ENCODE measurements around the gene LSM3.
"Not testable (repeated sequence)": the region's sequence is repeated elsewhere in the genome, so short reads cannot be mapped to it uniquely, and the experiment has no call there.

The LSM3 gene

GRCh38 chr3:14222457-14222856, 43.8 kb downstream of the LSM3 start:
- DNase-seq (ENCODE audit: low read depth): no peak

DNA sequence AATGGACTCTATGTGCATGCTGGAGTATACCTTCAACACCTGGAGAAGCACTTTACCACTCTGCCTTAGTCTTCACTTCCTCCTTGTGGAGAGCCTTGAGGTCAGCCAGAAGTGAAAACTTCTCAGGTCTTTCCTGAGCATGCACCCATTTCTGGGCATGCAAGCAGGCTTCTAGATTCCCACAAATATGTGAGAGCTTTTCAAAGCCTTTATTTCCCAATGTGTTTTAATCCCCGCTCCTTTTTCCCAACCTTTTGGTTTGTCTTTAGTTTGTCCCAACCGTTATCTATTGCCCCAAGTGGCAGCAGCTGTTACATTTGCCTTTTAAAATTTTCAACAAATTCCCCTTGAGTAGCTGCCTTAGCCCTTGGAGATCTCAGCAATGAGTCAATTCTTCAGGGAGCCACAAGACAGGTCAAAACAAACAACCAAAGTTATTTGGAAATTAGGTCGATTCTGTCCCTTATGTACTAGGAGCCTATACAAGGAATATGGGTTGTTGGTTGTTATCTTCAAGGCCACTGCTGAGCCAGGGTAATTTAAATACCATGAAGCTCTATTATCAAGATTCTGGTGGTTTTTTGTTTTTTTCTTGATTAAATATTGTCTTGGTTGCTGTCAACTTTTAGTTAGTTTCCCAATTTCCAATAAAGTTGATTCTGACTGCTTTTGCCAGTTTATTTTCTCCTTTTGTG, 44.4 kb downstream of the LSM3 start:
- DNase-seq (ENCODE audit: low read depth): peak; percentile 64

GRCh38 chr3:14223595-14223994, 45.0 kb downstream of the LSM3 start:
- no peak for DNase-seq (ENCODE audit: low read depth)

DNA sequence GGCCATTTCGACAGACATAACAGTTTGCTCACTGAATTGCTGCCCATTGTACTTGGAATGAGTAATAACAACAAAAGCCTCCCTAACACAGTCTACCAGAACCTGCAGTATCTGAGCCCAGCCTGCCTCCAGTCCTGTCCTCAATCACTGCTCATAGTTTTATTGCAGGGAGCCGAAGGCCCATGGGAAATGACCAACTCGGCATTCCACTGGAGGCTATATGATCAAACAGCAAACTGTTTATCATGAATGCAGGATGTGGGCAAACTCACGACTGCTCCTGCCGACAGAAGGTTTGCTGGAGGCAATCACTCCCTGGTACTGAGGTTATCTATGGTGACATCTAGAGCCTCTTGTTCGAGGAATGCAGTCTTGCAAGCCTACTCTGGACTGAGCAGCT, 46.3 kb downstream of the LSM3 start:
- DNase-seq (ENCODE audit: low read depth): peak; percentile 46

GRCh38 chr3:14225421-14225820, 46.8 kb downstream of the LSM3 start:
- DNase-seq (ENCODE audit: low read depth): no peak

GRCh38 chr3:14226351-14226750, 47.7 kb downstream of the LSM3 start:
- DNase-seq (ENCODE audit: low read depth): not testable (repeated sequence)

- DNase-seq (ENCODE audit: low read depth): no peak
These were observed 49.2 kb downstream of the LSM3 start for GRCh38 chr3:14227856-14228255.

GRCh38 chr3:14228681-14229470, 50.3 kb downstream of the LSM3 start:
- no peak for DNase-seq (ENCODE audit: low read depth)

DNA sequence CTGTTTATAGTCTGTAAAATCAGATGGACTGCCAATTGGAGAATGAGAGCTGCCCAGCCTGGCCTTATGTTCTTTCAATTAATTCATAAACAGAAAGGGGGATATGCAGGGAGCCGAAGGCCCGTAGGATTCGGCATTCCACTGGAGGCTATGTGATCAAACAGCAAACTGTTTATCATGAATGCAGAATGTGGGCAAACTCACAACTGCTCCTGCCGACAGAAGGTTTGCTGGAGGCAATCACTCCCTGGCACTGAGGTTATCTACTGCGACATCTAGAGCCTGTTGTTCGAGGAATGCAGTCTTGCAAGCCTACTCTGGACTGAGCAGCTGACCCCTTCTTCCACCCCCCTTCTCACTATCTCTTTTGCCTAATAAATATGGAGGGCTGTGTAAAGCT, 51.1 kb downstream of the LSM3 start:
- not testable (repeated sequence) for DNase-seq (ENCODE audit: low read depth)

GRCh38 chr3:14230729-14231128, 52.1 kb downstream of the LSM3 start:
- DNase-seq (ENCODE audit: low read depth): no peak

DNA sequence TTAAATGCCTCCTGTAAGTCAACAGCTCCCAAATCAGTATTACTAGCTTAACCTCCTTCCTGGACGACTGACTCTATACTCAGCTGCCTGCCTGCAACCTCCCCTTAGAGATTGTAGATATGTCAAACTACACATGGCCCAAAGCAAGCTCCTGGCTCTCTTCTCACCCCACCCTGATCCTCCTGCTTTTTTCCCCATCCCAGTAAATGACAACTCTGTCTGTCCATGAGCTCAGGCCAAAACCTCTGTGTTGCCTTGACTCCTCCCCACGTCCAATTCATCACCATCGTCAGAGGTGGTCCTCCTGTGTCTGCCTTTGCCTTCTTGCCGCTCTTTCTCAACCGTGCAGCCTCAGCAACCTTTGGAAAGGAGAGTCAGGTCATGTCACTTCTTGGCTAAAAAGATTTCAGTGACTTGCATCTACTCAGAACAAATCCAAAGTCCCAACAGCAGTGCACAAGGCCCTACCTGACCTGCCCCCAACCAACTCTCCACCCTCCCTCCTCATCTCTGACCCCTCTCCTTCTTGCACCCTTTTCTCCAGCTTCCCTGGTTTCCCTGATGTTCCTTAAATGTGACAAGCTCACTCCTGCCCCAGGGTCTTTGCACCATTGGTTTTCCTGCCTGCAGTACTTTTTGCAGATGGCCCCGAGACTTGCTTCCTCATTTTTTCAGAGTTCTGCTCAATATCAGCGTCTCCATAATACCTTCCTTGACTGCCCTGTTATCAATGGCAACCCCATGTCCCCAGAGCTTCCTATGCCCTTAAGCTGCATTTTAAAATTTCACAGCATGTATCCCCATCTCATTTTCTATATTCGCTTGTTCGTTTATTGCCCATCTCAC, 52.8 kb downstream of the LSM3 start:
- DNase-seq (ENCODE audit: low read depth): no peak

- no peak for DNase-seq (ENCODE audit: low read depth)
These were observed 53.4 kb downstream of the LSM3 start for GRCh38 chr3:14231998-14232501.

DNA sequence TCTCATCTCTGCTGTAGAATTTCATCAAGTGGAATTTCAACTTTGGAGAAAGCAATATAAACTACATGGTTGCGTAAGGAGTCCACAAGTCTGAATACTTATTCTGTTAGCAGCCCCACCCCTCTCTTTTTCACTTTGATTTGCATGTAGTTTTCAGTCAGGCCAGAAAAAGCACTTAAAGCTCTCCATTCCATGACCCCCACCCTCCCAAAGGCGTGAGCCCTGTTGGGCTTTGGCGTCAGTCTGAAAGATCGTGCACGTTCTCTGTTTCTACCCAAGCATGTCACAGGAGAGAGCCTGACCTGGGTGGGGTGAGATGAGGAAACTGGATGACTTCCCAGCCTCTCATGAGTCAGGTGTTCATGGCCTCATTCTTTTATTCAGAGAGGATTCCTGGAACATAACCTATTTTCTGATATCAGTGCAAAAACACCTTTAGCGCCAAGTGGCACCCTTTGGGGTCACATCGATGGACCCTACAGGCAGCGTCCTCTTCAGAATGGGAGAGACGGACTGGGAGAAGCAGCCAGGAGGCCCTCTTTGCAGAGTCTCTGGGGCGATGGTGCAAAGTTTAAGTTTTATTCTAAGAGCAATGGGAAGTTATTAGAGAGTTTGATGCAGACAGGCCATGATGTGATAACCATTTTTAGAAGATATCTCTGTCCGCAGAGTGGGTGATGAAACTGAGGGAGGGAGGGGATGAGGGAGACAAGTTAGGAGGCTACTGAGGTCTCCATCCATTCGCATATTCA, 55.8 kb downstream of the LSM3 start:
- DNase-seq (ENCODE audit: low read depth): no peak

DNA sequence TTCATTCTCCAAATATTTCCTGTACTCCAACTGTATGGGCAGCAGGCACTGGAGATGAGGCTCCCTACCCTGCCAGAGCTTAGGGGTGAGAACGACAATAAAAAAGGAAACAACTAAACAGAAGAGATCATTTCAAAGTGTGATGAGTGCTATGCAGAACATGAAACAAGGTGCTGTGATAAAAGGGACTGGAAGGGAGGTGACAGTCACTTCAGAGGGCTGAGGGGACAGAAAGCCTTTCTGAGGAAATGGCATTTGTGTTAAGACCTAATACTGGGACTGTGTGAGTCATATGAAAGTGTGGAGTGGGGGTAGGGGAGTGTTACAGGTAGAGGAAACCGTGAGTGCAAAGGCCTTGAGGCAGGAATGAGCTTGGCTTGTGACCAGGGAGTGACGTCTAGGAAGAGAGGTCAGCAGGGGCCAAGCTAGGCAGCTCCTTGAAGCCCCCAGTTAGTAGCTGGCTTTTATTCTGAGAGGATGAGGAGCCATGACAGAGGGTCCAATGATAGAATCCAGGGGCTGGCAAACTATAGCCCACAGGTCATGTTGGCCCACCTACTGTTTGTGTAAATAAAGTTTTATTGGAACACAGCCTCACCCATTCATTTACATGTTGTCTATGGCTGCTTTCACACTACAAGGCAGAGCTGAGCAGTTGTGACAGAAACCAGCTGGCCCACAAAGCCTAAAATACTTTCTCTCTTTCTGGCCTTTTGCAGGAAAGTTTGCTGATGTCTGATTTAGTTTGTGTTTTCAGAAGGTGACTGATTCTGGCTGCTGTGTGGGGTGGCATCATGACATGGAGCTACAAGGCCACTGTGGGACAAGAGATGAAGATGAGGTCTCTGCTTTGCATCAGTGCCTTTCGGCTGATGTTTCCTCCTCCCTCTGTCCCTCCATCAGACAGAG, 56.6 kb downstream of the LSM3 start:
- no peak for DNase-seq (ENCODE audit: low read depth)

DNA sequence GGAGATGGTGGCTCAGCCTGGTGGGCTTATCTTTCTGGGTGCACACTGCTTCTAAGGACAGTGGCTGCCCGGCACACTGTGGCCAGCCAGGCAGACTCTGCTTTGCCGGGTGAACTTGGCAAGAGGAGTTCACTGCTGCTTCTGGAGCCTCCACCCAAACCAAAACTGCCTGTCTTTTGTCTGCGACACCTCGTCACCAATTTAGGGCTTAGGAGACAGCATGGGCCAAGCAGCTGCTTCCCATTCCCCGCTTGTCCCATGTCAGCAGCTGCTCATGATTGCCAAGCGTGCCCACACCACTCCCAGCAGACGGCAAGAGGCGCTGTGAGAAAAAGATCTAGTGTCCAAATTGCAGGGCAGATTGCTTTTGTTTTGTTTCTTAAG, 57.3 kb downstream of the LSM3 start:
- DNase-seq (ENCODE audit: low read depth): no peak

GRCh38 chr3:14236902-14237301, 58.3 kb downstream of the LSM3 start:
- no peak for DNase-seq (ENCODE audit: low read depth)

DNA sequence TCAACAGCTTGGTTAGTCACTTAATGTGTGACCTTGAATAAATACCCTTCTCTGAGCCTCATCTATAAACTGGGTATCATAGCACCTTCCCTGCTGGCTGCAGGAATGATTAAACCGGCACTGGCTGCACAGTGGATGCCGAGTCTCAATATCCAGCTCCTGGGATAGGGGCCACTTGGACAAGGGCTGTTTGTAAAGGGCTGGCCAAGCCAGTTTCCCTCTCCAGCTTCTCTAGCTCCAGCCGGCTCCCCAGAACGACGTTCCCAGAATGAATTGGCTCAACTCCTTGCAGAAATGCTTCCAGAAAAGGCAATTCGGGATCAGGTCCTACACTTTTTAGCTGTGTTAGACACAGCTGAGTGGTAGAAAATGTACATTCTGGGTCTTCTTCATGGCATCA, 58.8 kb downstream of the LSM3 start:
- no peak for DNase-seq (ENCODE audit: low read depth)

DNA sequence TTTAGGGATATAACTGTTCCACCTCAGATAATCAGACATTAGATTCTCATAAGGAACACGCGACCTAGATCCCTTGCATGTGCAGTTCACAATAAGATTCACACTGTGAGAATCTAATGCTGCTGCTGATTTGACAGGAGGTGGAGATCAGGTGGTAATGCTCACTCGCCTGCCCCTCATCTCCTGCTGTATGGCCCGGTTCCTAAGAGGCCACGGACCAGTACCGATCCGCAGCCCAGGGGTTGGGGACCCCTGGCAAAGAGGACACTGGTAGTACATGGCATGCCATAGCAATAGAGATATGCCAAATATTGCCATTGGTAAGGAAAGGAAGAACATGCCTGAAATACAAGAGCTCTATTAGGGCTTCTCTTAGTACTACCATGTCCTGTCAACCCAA, 59.7 kb downstream of the LSM3 start:
- no peak for DNase-seq (ENCODE audit: low read depth)

DNA sequence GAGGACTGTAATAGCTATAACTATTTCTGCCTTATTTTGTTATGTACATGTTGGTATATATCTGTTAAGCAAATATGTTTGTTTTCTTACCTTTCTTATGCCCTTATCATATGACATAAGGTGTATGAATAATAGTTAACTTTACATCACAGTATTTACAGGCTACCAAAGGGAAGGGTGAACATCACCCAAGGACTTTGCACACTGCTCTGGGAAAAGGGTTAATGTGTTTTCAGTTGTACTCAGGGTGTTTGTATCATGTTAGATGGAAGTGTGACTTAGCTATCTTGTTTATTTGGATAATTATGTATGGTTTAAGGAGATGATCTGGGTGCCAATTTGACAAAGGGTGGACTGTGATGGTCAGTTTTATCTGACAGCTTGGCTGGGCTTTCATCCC, 60.3 kb downstream of the LSM3 start:
- no peak for DNase-seq (ENCODE audit: low read depth)

DNA sequence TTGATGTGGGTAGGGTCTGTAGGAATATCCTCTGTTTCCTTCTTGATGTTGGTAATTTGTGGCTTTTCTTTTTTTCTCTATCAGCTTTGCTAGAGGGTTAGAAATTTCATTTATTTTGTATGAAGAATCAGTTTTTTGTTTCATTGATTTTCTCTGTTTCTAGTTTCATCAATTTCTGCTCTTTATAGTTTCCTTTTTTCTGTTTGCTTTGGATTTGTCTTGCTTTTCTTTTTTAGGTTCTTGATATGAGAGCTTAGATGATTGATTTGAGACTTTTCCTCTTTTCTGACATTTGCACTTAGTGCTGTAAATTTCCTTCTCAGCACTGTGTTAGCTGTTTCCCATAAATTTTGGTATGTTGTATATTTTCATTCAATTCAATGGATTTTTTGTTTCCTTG, 61.3 kb downstream of the LSM3 start:
- no peak for DNase-seq (ENCODE audit: low read depth)

- DNase-seq (ENCODE audit: low read depth): no peak
These were observed 61.7 kb downstream of the LSM3 start for GRCh38 chr3:14240366-14240765.

All from iris pigment epithelial cell (primary cell).